MM.1S (cell line): ENCODE data around the gene PRKCD.

Experiments
- CTCF ChIP-seq: fragments of 300-600 bp; sonication (generic); IDR thresholded peaks from 2 replicates; pipeline ENCODE4 v1.5.1; 2016; ENCODE audit warnings: antibody characterized with exemption, low read length, mixed read lengths
- EZH2 ChIP-seq: fragments of 300-600 bp; sonication (generic); optimal IDR thresholded peaks from 2 replicates; pipeline ENCODE3; 2017; ENCODE audit warnings: low read depth, mild to moderate bottlenecking, antibody characterized with exemption, low read length, mixed read lengths

- TF ChIP-seq CTCF (no peak), EZH2 (no peak)
These were observed 29.6 kb downstream of the PRKCD start for GRCh38 chr3:53190659-53191058.
